K562 (cell line): Measurements from ENCODE around the gene SPI1. TPM values are rescaled to one million over a fixed set of nuclear protein-coding genes. Genes with fewer than 3 reads are reported as not detected.

Experiments
- MGA ChIP-seq: fragments of 450-650 bp; IDR thresholded peaks from 2 replicates; pipeline ENCODE4 v1.6.1; 2016; ENCODE audit warnings: mild to moderate bottlenecking, moderate library complexity
- U2AF2 ChIP-seq: fragments of 200-400 bp; formaldehyde crosslinking; optimal IDR thresholded peaks from 2 replicates; pipeline ENCODE3; 2017; ENCODE audit warnings: low read depth, mild to moderate bottlenecking, low read length
- ZNF778 ChIP-seq: fragments of 450-650 bp; formaldehyde crosslinking; IDR thresholded peaks from 2 replicates; pipeline ENCODE4 v1.4.0; 2020; ENCODE audit warnings: mild to moderate bottlenecking, moderate library complexity
- polyA plus RNA-seq, 8 experiments: library from polyadenylated mRNA; depleted of rRNA in 4 of 8; stranded (reverse) in 5 of 8; unstranded in 3 of 8; fragments of >200 nt; fragmentation: Nextera tagmentation in 2 of 8; fragmentation: Illumina TruSeq in 1 of 8; extraction: Ambion mirVana in 2 of 8; extraction: Trizol in 1 of 8; gene quantifications; 2 replicates each; pipeline versions ENCODE4 v1.2.1 to v1.2.3, GENCODE V29; 2011 to 2014; ENCODE audit warnings: inconsistent platforms in 1 of 8, missing spikeins in 1 of 8
- total RNA-seq, 7 experiments: library from RNA; depleted of rRNA in 6 of 7; stranded (reverse); fragments of >200 nt in 6 of 7; fragmentation: Illumina TruSeq in 2 of 7; extraction: Trizol in 2 of 7; gene quantifications; 2 replicates each; pipeline versions ENCODE4 v1.2.1 to v1.2.3, GENCODE V29; 2011 to 2021; ENCODE audit warnings: low replicate concordance in 1 of 7
- TF ChIP-seq, protein P1 (sequence below): fragments of 250-450 bp; sonication (Bioruptor Pico); IDR thresholded peaks from 2 replicates; pipeline ENCODE4 v1.4.0; 2020

Gene SPI1
- total and polyA plus RNA-seq, 9 of the 15 experiments (the other 6 are each of a cell fraction or from before 2014, with no cell fraction given): 0.10 to 33.7 (median 10.3) TPM

DNA sequence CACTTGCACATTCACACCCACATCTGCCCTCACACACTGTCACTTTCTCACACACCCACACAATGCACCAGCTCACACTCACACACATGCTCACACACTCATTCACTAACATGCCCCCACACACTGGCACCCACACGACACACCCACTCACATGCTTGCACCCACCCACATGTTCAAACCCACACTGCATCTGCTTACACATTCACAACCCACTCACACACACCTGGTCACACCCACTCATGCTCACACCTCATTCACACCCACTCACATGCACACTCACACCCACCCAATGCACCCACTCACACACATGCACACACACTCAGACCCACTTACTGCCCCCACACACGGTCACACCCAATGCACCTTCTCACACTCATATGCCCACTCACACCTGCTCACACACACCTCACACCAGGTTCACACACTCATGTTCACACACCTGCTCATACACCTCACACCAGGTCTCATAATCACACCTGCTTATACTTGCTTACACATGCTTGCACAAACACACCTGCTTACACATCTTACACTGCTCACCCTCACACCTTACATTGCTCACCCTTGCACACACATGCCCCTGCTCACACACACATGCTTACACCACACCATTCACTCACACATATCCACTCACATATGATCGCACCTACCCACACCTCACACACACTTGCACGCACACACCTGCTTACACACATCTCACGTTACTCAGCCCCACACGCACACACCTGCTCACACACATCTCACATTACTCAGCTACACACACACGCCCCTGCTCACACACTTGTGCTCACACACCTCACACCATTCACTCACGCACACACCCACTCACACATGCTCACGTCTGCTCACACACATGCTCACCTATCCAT, 22.0 kb downstream of the SPI1 start (continued):
- TF ChIP-seq MGA: no peak
- TF ChIP-seq, protein P1, sequence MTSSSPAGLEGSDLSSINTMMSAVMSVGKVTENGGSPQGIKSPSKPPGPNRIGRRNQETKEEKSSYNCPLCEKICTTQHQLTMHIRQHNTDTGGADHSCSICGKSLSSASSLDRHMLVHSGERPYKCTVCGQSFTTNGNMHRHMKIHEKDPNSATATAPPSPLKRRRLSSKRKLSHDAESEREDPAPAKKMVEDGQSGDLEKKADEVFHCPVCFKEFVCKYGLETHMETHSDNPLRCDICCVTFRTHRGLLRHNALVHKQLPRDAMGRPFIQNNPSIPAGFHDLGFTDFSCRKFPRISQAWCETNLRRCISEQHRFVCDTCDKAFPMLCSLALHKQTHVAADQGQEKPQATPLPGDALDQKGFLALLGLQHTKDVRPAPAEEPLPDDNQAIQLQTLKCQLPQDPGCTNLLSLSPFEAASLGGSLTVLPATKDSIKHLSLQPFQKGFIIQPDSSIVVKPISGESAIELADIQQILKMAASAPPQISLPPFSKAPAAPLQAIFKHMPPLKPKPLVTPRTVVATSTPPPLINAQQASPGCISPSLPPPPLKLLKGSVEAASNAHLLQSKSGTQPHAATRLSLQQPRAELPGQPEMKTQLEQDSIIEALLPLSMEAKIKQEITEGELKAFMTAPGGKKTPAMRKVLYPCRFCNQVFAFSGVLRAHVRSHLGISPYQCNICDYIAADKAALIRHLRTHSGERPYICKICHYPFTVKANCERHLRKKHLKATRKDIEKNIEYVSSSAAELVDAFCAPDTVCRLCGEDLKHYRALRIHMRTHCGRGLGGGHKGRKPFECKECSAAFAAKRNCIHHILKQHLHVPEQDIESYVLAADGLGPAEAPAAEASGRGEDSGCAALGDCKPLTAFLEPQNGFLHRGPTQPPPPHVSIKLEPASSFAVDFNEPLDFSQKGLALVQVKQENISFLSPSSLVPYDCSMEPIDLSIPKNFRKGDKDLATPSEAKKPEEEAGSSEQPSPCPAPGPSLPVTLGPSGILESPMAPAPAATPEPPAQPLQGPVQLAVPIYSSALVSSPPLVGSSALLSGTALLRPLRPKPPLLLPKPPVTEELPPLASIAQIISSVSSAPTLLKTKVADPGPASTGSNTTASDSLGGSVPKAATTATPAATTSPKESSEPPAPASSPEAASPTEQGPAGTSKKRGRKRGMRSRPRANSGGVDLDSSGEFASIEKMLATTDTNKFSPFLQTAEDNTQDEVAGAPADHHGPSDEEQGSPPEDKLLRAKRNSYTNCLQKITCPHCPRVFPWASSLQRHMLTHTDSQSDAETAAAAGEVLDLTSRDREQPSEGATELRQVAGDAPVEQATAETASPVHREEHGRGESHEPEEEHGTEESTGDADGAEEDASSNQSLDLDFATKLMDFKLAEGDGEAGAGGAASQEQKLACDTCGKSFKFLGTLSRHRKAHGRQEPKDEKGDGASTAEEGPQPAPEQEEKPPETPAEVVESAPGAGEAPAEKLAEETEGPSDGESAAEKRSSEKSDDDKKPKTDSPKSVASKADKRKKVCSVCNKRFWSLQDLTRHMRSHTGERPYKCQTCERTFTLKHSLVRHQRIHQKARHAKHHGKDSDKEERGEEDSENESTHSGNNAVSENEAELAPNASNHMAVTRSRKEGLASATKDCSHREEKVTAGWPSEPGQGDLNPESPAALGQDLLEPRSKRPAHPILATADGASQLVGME (CRISPR knock-in tag): no peak
- no peak for TF ChIP-seq U2AF2
- no peak for TF ChIP-seq ZNF778 (CRISPR knock-in tag)
